Nephron progenitor cell (in vitro differentiated cells): ENCODE data around the gene STX7.

Experiments
- DNase-seq: peaks from one replicate; pipeline ENCODE4 v3.0.0; 2021
- H3K27ac Mint-ChIP-seq: 2 replicates; pipeline ENCODE4 v1.8.0; 2021; ENCODE audit warnings: mild to moderate bottlenecking, moderate library complexity, mixed read lengths
- H3K27me3 Mint-ChIP-seq: 2 replicates; pipeline ENCODE4 v1.8.0; 2021; ENCODE audit warnings: mild to moderate bottlenecking, low read depth, mixed read lengths; ENCODE audit not compliant: poor library complexity
- H3K36me3 Mint-ChIP-seq: 2 replicates; pipeline ENCODE4 v1.8.0; 2021; ENCODE audit warnings: low read depth, mixed read lengths
- H3K4me1 Mint-ChIP-seq: 2 replicates; pipeline ENCODE4 v1.8.0; 2021; ENCODE audit warnings: mixed read lengths
- H3K4me3 Mint-ChIP-seq: 2 replicates; pipeline ENCODE4 v1.8.0; 2021; ENCODE audit warnings: mild to moderate bottlenecking, moderate library complexity, mixed read lengths
- H3K9me3 Mint-ChIP-seq: 2 replicates; pipeline ENCODE4 v1.8.0; 2021; ENCODE audit warnings: mild to moderate bottlenecking, moderate library complexity, mixed read lengths
- CTCF ChIP-seq: fragments of 200-600 bp; sonication (generic); IDR thresholded peaks from 2 replicates; pipeline ENCODE4 v1.5.0; 2021; ENCODE audit warnings: antibody characterized with exemption

The STX7 gene

GRCh38 chr6:132423839-132424238 is 89.1 kb downstream of the STX7 start:
- no peak overlapping the region for H3K4me3 Mint-ChIP-seq
- no peak for DNase-seq
- H3K9me3 Mint-ChIP-seq = peaks cover 55% of the 10 kb centered on the region
- no peaks in the 10 kb centered on the region for H3K4me1 Mint-ChIP-seq
- H3K36me3 Mint-ChIP-seq = no peaks in the 10 kb centered on the region
- no peak overlapping the region for H3K27ac Mint-ChIP-seq
- peaks cover 4% of the 10 kb centered on the region for H3K27me3 Mint-ChIP-seq
- TF ChIP-seq CTCF = no peak

- Mint-ChIP-seq H3K9me3 (peaks cover 77% of the 10 kb centered on the region), H3K36me3 (peaks cover 5% of the 10 kb centered on the region), H3K4me1 (peaks cover 12% of the 10 kb centered on the region), H3K27me3 (peaks cover 4% of the 10 kb centered on the region), H3K4me3 (no peak overlapping the region), H3K27ac (no peak overlapping the region)
- DNase-seq = no peak
- no peak for TF ChIP-seq CTCF
Measured at GRCh38 chr6:132418235-132418965, 94.5 kb downstream of the STX7 start.

- H3K36me3 Mint-ChIP-seq = peaks cover 5% of the 10 kb centered on the region
- no peak overlapping the region for H3K4me3 Mint-ChIP-seq
- peaks cover 7% of the 10 kb centered on the region for H3K27me3 Mint-ChIP-seq
- no peak overlapping the region for H3K27ac Mint-ChIP-seq
- H3K4me1 Mint-ChIP-seq = peaks cover 12% of the 10 kb centered on the region
- no peak for TF ChIP-seq CTCF
- peaks cover 41% of the 10 kb centered on the region for H3K9me3 Mint-ChIP-seq
- no peak for DNase-seq
Measured at GRCh38 chr6:132414761-132415160, 98.2 kb downstream of the STX7 start.

- no peak for TF ChIP-seq CTCF
- peaks cover 8% of the 10 kb centered on the region for H3K27me3 Mint-ChIP-seq
- H3K36me3 Mint-ChIP-seq = peaks cover 5% of the 10 kb centered on the region
- peaks cover 36% of the 10 kb centered on the region for H3K9me3 Mint-ChIP-seq
- no peak for DNase-seq
- H3K4me1 Mint-ChIP-seq = peaks cover 12% of the 10 kb centered on the region
- H3K4me3 Mint-ChIP-seq = no peak overlapping the region
- peak overlapping the region; percentile 18 for H3K27ac Mint-ChIP-seq
Measured at GRCh38 chr6:132414322-132414721, 98.6 kb downstream of the STX7 start.

DNA sequence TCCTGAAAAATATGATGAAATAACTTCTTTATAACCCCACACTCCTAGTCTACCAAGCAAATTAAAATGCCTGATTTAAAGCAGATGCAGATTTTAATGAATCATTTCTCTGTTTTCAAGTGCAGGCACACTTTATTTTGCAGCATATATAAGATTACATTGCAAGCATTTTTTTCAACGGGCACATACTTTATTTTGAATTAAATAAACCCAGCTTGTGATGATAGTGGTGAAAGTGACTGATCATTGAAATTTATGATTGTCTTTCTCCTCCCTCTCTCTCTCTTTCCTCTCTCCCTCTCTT is 99.5 kb downstream of the STX7 start:
- DNase-seq = no peak
- Mint-ChIP-seq H3K4me1 (peaks cover 12% of the 10 kb centered on the region), H3K27ac (no peak overlapping the region), H3K9me3 (peaks cover 28% of the 10 kb centered on the region), H3K36me3 (peaks cover 5% of the 10 kb centered on the region), H3K4me3 (no peak overlapping the region), H3K27me3 (peaks cover 8% of the 10 kb centered on the region)
- no peak for TF ChIP-seq CTCF
